Keratinocyte (primary cell): ENCODE results near the gene SLC25A23. TPM values are rescaled to one million over a fixed set of nuclear protein-coding genes. Genes with fewer than 3 reads are reported as not detected.

Experiments
- DNase-seq: peaks from one replicate; pipeline ENCODE4 v3.0.0-alpha.2; 2011; ENCODE audit warnings: low read depth, missing footprints, low spot score
- FAIRE-seq: peaks from 2 replicates; lab custom pipeline; 2011; peaks lifted over from hg19 to GRCh38; lab: Jason Lieb, UNC
- H2AFZ ChIP-seq: 2 replicates; pipeline ENCODE4 v1.6.0; 2012; ENCODE audit warnings: low read length, control low read depth, inconsistent platforms; ENCODE audit not compliant: control insufficient read depth
- H3K27ac ChIP-seq: 2 replicates; pipeline ENCODE4 v1.5.1; 2011; ENCODE audit warnings: low read length; ENCODE audit not compliant: control insufficient read depth, insufficient read depth
- H3K27me3 ChIP-seq: 3 replicates; pipeline ENCODE4 v1.6.0; 2011; ENCODE audit warnings: low read length; ENCODE audit not compliant: control insufficient read depth, insufficient read depth; ENCODE audit errors: extremely low read depth
- H3K36me3 ChIP-seq, 2 experiments: 2 replicates in 1 of 2; 3 replicates in 1 of 2; pipeline ENCODE4 v1.5.1; 2011; ENCODE audit warnings: low read length in 2 of 2, mild to moderate bottlenecking in 1 of 2; ENCODE audit not compliant: control insufficient read depth in 2 of 2, insufficient read depth in 2 of 2; ENCODE audit errors: extremely low read depth in 1 of 2
- H3K4me1 ChIP-seq: 3 replicates; pipeline ENCODE4 v1.5.1; 2011; ENCODE audit warnings: low read length; ENCODE audit not compliant: control insufficient read depth, insufficient read depth; ENCODE audit errors: extremely low read depth
- H3K4me2 ChIP-seq: 3 replicates; pipeline ENCODE4 v1.6.0; 2011; ENCODE audit warnings: low read depth, low read length; ENCODE audit not compliant: control insufficient read depth, insufficient read depth; ENCODE audit errors: extremely low read depth
- H3K4me3 ChIP-seq, 3 experiments: fragments of 200-600 bp in 1 of 3; sonication (generic) in 1 of 3; 2 replicates in 2 of 3; 3 replicates in 1 of 3; pipeline ENCODE4 v1.5.1; 2011 to 2016; ENCODE audit warnings: low read length in 3 of 3, mild to moderate bottlenecking in 3 of 3, control low read depth in 2 of 3, inconsistent platforms in 1 of 3, low read depth in 1 of 3, mixed read lengths in 1 of 3, mixed run types in 1 of 3, moderate library complexity in 1 of 3; ENCODE audit not compliant: control insufficient read depth in 2 of 3, insufficient read depth in 2 of 3; ENCODE audit errors: extremely low read depth in 1 of 3
- H3K79me2 ChIP-seq: 2 replicates; pipeline ENCODE4 v1.6.0; 2012; ENCODE audit warnings: low read length; ENCODE audit not compliant: control insufficient read depth, insufficient read depth
- H3K9ac ChIP-seq: 3 replicates; pipeline ENCODE4 v1.6.0; 2011; ENCODE audit warnings: low read length; ENCODE audit not compliant: control insufficient read depth, insufficient read depth; ENCODE audit errors: extremely low read depth
- H3K9me1 ChIP-seq: 3 replicates; pipeline ENCODE4 v1.6.0; 2011; ENCODE audit warnings: low read length; ENCODE audit not compliant: control insufficient read depth, insufficient read depth; ENCODE audit errors: extremely low read depth
- H3K9me3 ChIP-seq: 2 replicates; pipeline ENCODE4 v1.5.1; 2012; ENCODE audit warnings: low read depth, low read length; ENCODE audit not compliant: control insufficient read depth
- H4K20me1 ChIP-seq: 3 replicates; pipeline ENCODE4 v1.6.0; 2011; ENCODE audit warnings: low read length; ENCODE audit not compliant: control insufficient read depth, insufficient read depth; ENCODE audit errors: extremely low read depth
- CTCF ChIP-seq, 3 experiments: IDR thresholded peaks in 1 of 3; conservative IDR thresholded peaks in 1 of 3; optimal IDR thresholded peaks in 1 of 3; 2 replicates in 2 of 3; 3 replicates in 1 of 3; pipeline versions ENCODE3 to v1.5.1; 2011; ENCODE audit warnings: low read length in 3 of 3, mild to moderate bottlenecking in 3 of 3, moderate library complexity in 2 of 3, control low read depth in 1 of 3, inconsistent platforms in 1 of 3; ENCODE audit not compliant: insufficient read depth in 2 of 3; ENCODE audit errors: extremely low read depth in 1 of 3
- EZH2 ChIP-seq: IDR thresholded peaks from one replicate; pipeline ENCODE4 v1.6.1; 2012; ENCODE audit warnings: inconsistent platforms, mild to moderate bottlenecking, low read length, moderate library complexity
- dilution Hi-C: fragments of 300-500 bp; cut with MboI; formaldehyde crosslinking; loops from one replicate; pipeline ENCODE4 v1.7.0; 2020; ENCODE audit warnings: low sequenced_read_pairs; ENCODE audit not compliant: extremely low pct_ligation_motif_present
- polyA plus RNA-seq, 5 experiments: library from polyadenylated mRNA; depleted of rRNA in 3 of 5; stranded (reverse) in 3 of 5; stranded (forward) in 1 of 5; unstranded in 1 of 5; fragments of >200 nt; gene quantifications; 1 replicate in 1 of 5; 2 replicates in 3 of 5; 3 replicates in 1 of 5; pipeline versions ENCODE4 v1.2.1 to v1.2.3, GENCODE V29; 2011 to 2012; ENCODE audit warnings: missing spikeins in 2 of 5, low read depth in 1 of 5, low replicate concordance in 1 of 5

Gene SLC25A23
- polyA plus RNA-seq, 1 donor (not counting 4 experiments of a cell fraction or from before 2014, with no cell fraction given), result 6.4 TPM

DNA sequence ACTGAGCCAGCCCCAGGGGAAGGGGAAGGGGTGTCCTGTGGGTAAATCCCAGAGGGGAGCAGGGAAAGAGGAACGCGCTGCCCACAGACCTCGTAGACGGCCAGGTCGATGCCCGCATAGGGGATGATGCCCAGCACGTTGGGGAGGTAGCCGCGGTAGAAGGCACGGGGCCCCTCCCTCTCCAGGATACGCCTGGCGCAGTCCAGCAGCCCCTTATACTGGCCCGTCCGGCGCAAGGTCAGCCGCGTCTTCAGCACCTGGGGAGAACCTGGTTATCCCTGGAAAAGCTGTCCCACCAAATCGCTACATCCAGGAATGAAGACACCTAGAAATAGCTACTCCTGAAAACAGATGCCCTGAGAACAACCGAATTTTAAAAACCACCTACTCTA lies 7.4 kb downstream of the SLC25A23 start:
- H3K27ac ChIP-seq, result no peak overlapping the region
- no peak overlapping the region for H2AFZ ChIP-seq
- H3K4me3 ChIP-seq, result no peak overlapping the region
- H3K9me3 ChIP-seq, result peaks cover 6% of the 10 kb centered on the region
- dilution Hi-C loops, result no loop called here
- H4K20me1 ChIP-seq, result no peaks in the 10 kb centered on the region
- no peaks in the 10 kb centered on the region for H3K27me3 ChIP-seq
- no peak for DNase-seq
- no peaks in the 10 kb centered on the region for H3K4me1 ChIP-seq
- no peak overlapping the region for H3K4me2 ChIP-seq
- no peak for TF ChIP-seq EZH2
- TF ChIP-seq CTCF (optimal IDR thresholded peaks at IDR 0.05 in 1 of 3, IDR thresholded peaks at IDR 0.05 in 1 of 3, conservative IDR thresholded peaks at IDR 0.05 in 1 of 3; ENCODE audit: extremely low read depth in 1 of 3, insufficient read depth in 2 of 3, low read length in 3 of 3), result no peak
- peaks cover 4 to 13% of the 10 kb centered on the region in 2 experiments for H3K36me3 ChIP-seq
- no peak overlapping the region for H3K9ac ChIP-seq
- no peaks in the 10 kb centered on the region for H3K79me2 ChIP-seq
- no peak for FAIRE-seq
- H3K9me1 ChIP-seq, result no peaks in the 10 kb centered on the region

- Histone ChIP-seq H3K4me2 (no peak overlapping the region), H3K4me3 (no peak overlapping the region), H3K79me2 (no peaks in the 10 kb centered on the region), H4K20me1 (no peaks in the 10 kb centered on the region), H3K27ac (no peak overlapping the region), H3K36me3 (peaks cover 4 to 13% of the 10 kb centered on the region in 2 experiments), H3K9ac (no peak overlapping the region), H3K9me3 (peaks cover 6% of the 10 kb centered on the region), H3K27me3 (no peaks in the 10 kb centered on the region), H3K9me1 (no peaks in the 10 kb centered on the region), H3K4me1 (no peaks in the 10 kb centered on the region), H2AFZ (no peak overlapping the region)
- FAIRE-seq (no peak), DNase-seq (no peak)
- TF ChIP-seq CTCF (optimal IDR thresholded peaks at IDR 0.05 in 1 of 3, IDR thresholded peaks at IDR 0.05 in 1 of 3, conservative IDR thresholded peaks at IDR 0.05 in 1 of 3; ENCODE audit: extremely low read depth in 1 of 3, insufficient read depth in 2 of 3, low read length in 3 of 3), result no peak
- no peak for TF ChIP-seq EZH2
- dilution Hi-C loops, result no loop called here
Observed at GRCh38 chr19:6451583-6452222, 7.9 kb downstream of the SLC25A23 start.
